Right atrium auricular region (tissue), 2 donors: Measurements from ENCODE around the gene ANKRD66. TPM values are rescaled to one million over a fixed set of nuclear protein-coding genes. Genes with fewer than 3 reads are reported as not detected.

Experiments
- DNase-seq: peaks from one replicate; pipeline ENCODE4 v3.0.0-alpha.2; 2019; ENCODE audit warnings: low spot score
- H3K27ac ChIP-seq, 2 donors: fragments of 200-600 bp; sonication (generic); 1 replicate in 1 of 2; 2 replicates in 1 of 2; pipeline ENCODE4 v1.5.1; 2016 to 2019
- H3K27me3 ChIP-seq, 2 donors: fragments of 200-600 bp; sonication (generic); one replicate each; pipeline versions ENCODE4 v1.5.1 to v1.6.0; 2017 to 2019
- H3K36me3 ChIP-seq: fragments of 200-600 bp; sonication (generic); one replicate; pipeline ENCODE4 v1.5.1; 2016
- H3K4me1 ChIP-seq, 2 donors: fragments of 200-600 bp; sonication (generic); one replicate each; pipeline versions ENCODE4 v1.5.1 to v1.6.0; 2017 to 2019
- H3K4me3 ChIP-seq, 2 donors: fragments of 200-600 bp; sonication (generic); 1 replicate in 1 of 2; 2 replicates in 1 of 2; pipeline ENCODE4 v1.5.1; 2017 to 2019; ENCODE audit warnings: mild to moderate bottlenecking in 1 of 2, moderate library complexity in 1 of 2
- H3K9me3 ChIP-seq, 2 donors: fragments of 200-600 bp; sonication (generic); one replicate each; pipeline ENCODE4 v1.5.1; 2019
- CTCF ChIP-seq, 2 donors: fragments of 200-600 bp; sonication (generic); IDR thresholded peaks; one replicate each; pipeline ENCODE4 v1.5.1; 2019; ENCODE audit warnings: antibody characterized with exemption in 2 of 2
- total RNA-seq, 2 donors: library from RNA; depleted of rRNA; stranded (reverse); fragments of >200 nt; gene quantifications; one replicate each; pipeline ENCODE4 v1.1.0, GENCODE V29; 2016

The ANKRD66 gene
- total RNA-seq, 2 donors from 2014 or later = not detected

GRCh38 chr6:46794068-46794467 lies 47.3 kb downstream of the ANKRD66 start:
- no peak for TF ChIP-seq CTCF (IDR thresholded peaks at IDR 0.05)
- Histone ChIP-seq H3K36me3 (no peaks in the 10 kb centered on the region), H3K27me3 (no peaks in the 10 kb centered on the region), H3K4me3 (no peak overlapping the region), H3K4me1 (no peaks in the 10 kb centered on the region), H3K9me3 (no peaks in the 10 kb centered on the region), H3K27ac (no peak overlapping the region)
- no peak for DNase-seq

- H3K36me3 ChIP-seq = no peaks in the 10 kb centered on the region
- no peak for TF ChIP-seq CTCF (IDR thresholded peaks at IDR 0.05)
- no peak for DNase-seq
Measured at GRCh38 chr6:46795816-46796215, 49.1 kb downstream of the ANKRD66 start.

GRCh38 chr6:46796848-46797580 lies 50.3 kb downstream of the ANKRD66 start:
- no peaks in the 10 kb centered on the region for H3K36me3 ChIP-seq
- H3K27me3 ChIP-seq = no peaks in the 10 kb centered on the region
- DNase-seq = no peak
- no peaks in the 10 kb centered on the region for H3K9me3 ChIP-seq
- no peaks in the 10 kb centered on the region for H3K4me1 ChIP-seq
- H3K27ac ChIP-seq = no peak overlapping the region
- no peak for TF ChIP-seq CTCF (IDR thresholded peaks at IDR 0.05)
- no peak overlapping the region for H3K4me3 ChIP-seq

More at GRCh38 chr6:46795816-46796215, 49.1 kb downstream of the ANKRD66 start:
- Histone ChIP-seq H3K27me3 (no peaks in the 10 kb centered on the region), H3K4me3 (no peak overlapping the region), H3K9me3 (no peaks in the 10 kb centered on the region), H3K27ac (no peak overlapping the region), H3K4me1 (no peaks in the 10 kb centered on the region)

DNA sequence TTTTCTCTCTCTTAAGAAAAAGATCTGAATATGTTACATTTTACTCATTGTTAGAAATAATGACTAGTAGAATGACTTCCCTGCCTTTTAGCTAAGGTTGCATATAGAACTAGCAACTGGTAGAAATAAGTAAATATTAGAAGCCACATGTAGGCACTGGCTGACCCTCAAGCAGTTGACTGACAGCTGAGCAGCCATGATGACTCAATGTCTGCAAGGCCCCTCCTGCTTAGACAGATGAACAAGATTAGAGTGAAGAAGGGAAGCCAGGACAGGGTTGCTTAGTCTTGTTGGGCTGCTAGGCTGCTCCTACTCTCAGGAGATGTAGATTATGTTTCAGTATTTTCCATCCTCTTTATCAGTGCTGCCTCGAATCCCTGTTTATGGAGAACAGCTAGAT lies 52.9 kb downstream of the ANKRD66 start:
- Histone ChIP-seq H3K36me3 (no peaks in the 10 kb centered on the region), H3K4me3 (no peak overlapping the region), H3K9me3 (no peaks in the 10 kb centered on the region), H3K4me1 (no peaks in the 10 kb centered on the region), H3K27me3 (no peaks in the 10 kb centered on the region), H3K27ac (no peak overlapping the region)
- DNase-seq = no peak
- TF ChIP-seq CTCF (IDR thresholded peaks at IDR 0.05) = no peak

DNA sequence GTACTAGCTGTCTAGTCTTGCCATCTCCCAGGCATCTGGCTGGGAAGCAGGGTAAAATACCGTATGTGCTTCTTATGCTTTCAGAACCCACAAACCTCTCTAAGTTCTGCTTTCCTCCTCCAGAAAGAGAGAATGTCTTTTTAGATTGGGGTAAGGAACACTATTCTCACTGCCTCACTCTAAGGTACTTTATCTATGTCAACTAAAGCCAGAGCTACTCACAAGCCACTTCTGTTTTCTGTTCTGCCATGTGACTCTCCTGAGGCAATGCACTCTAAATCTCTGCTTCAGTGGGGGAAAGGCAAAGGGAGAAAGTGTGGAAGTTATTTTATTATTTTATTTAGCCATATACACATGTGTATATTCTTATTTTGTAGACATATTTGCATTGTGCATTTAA lies 62.1 kb downstream of the ANKRD66 start:
- no peaks in the 10 kb centered on the region for H3K36me3 ChIP-seq
- H3K4me3 ChIP-seq = no peak overlapping the region
- no peaks in the 10 kb centered on the region for H3K4me1 ChIP-seq
- H3K27ac ChIP-seq = no peak overlapping the region
- no peaks in the 10 kb centered on the region for H3K27me3 ChIP-seq
- H3K9me3 ChIP-seq = no peaks in the 10 kb centered on the region
- no peak for TF ChIP-seq CTCF (IDR thresholded peaks at IDR 0.05)
- no peak for DNase-seq

Other genes starting within 250 kb of the ANKRD66 start
- 1 to 10 TPM; 6.3 to 7.0 TPM for gene CYP39A1, start 94.1 kb upstream of the ANKRD66 start, total RNA-seq
- gene SLC25A27, start 94.0 kb upstream of the ANKRD66 start, total RNA-seq = 1 to 10 TPM; 6.2 to 7.5 TPM
- gene TDRD6, start 59.0 kb upstream of the ANKRD66 start, total RNA-seq = under 1 TPM; 0.12 to 0.37 TPM
- under 1 TPM; 0.26 to 0.63 TPM for gene PLA2G7, start 11.6 kb upstream of the ANKRD66 start, total RNA-seq
- gene MEP1A, start 46.5 kb downstream of the ANKRD66 start, total RNA-seq = not detected
- gene ADGRF5, start 175.0 kb downstream of the ANKRD66 start, total RNA-seq = 10 to 100 TPM; 38.4 to 59.4 TPM